Measurements from ENCODE around the gene TP53BP1. TPM values are rescaled to one million over a fixed set of nuclear protein-coding genes. Genes with fewer than 3 reads are reported as not detected.
A peak's percentile ranks its signal among the peaks of the same experiment; 100 is the strongest.

The TP53BP1 gene
- total RNA-seq, 1 donor, result 71.9 TPM

GRCh38 chr15:43465100-43465499 lies 27.9 kb downstream of the TP53BP1 start:
- no peak overlapping the region for H3K4me3 ChIP-seq (ENCODE audit: low read depth, low read length)
- DNase-seq (ENCODE audit: low read depth), result peak; percentile 92
- TF ChIP-seq CTCF (IDR thresholded peaks at IDR 0.05; ENCODE audit: insufficient read depth, low read length), result no peak

GRCh38 chr15:43463998-43464397 lies 29.0 kb downstream of the TP53BP1 start:
- no peak for TF ChIP-seq CTCF (IDR thresholded peaks at IDR 0.05; ENCODE audit: insufficient read depth, low read length)
- DNase-seq (ENCODE audit: low read depth), result no peak
- no peak overlapping the region for H3K4me3 ChIP-seq (ENCODE audit: low read depth, low read length)

DNA sequence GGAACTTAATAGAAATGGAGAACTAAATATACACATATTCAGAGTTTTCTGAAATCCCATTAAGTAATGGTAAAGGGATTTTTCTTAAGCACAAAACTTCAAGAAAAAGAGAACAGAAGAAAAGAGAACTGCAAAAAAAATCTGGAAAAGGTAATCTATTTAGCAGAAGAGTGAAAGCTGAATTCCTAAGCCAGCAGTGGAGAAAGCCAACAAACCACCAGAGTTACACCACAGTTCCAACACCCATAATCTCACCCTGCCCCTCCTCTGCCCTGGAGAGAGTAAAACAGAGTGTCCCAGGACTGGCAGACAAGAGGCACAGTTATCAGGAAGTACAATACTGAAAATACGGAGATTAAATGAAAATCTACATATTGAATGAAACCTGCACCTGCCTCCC lies 29.4 kb downstream of the TP53BP1 start:
- no peak overlapping the region for H3K4me3 ChIP-seq (ENCODE audit: low read depth, low read length)
- no peak for TF ChIP-seq CTCF (IDR thresholded peaks at IDR 0.05; ENCODE audit: insufficient read depth, low read length)
- peak; percentile 62 for DNase-seq (ENCODE audit: low read depth)

DNA sequence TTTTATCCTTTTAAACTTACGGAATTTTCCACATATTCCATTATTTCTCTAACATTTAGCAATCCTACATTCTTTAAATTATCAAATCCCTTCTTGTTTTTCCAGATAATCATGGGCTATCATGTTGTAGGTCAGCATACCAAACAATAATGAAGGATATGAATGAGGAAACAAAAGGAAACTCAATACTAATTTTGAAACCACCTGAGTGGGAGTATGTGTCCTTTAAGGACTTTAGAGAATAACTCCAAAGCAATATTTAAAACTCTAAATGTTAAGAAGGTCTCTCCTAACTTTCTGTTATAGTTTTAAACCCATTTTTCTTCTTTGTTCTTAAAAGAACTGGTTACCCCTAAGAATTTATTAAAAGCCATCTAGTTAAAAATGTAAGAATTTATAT lies 43.0 kb downstream of the TP53BP1 start:
- TF ChIP-seq CTCF (IDR thresholded peaks at IDR 0.05; ENCODE audit: insufficient read depth, low read length), result no peak
- no peak for DNase-seq (ENCODE audit: low read depth)
- H3K4me3 ChIP-seq (ENCODE audit: low read depth, low read length), result no peak overlapping the region

DNA sequence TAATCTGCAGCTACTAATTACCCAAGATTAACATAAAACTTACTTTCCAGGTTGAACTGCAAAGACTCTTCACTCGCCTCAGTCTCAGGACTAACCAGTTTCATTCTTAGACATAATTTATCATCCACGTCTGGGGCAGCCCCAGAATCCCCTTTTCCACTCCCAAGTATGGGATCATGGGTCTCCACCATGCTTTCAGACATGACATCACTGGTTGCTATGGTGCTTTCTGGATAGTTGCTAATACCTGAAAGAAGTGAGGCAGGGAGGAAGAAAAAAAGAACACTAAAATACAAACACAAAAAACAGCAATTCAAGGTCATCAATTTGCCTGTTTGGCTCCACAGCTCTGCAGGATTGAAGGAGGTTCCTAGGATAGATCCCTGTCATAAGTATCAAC lies 46.6 kb downstream of the TP53BP1 start:
- DNase-seq (ENCODE audit: low read depth), result no peak
- H3K4me3 ChIP-seq (ENCODE audit: low read depth, low read length), result no peak overlapping the region
- TF ChIP-seq CTCF (IDR thresholded peaks at IDR 0.05; ENCODE audit: insufficient read depth, low read length), result no peak

DNA sequence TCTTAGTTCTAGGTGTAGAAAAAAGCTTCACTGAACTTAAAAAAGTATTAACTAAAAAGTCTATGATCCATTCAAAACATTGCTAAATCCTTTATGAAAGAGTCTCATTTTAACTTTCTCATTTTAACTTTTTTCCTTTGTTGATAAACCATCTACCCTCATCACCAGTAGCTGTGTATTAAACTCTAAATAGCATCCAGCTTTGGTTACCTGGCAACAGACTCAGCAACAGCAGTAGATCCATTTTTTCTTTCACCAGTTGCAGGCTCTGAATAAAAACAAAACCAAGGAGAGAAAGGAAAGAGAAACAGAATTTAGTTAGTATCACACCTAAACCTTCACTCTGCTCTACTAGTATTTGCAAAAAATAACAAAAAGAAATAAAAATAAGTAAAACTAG lies 51.6 kb downstream of the TP53BP1 start:
- H3K4me3 ChIP-seq (ENCODE audit: low read depth, low read length), result no peak overlapping the region
- DNase-seq (ENCODE audit: low read depth), result peak; percentile 65
- no peak for TF ChIP-seq CTCF (IDR thresholded peaks at IDR 0.05; ENCODE audit: insufficient read depth, low read length)

DNA sequence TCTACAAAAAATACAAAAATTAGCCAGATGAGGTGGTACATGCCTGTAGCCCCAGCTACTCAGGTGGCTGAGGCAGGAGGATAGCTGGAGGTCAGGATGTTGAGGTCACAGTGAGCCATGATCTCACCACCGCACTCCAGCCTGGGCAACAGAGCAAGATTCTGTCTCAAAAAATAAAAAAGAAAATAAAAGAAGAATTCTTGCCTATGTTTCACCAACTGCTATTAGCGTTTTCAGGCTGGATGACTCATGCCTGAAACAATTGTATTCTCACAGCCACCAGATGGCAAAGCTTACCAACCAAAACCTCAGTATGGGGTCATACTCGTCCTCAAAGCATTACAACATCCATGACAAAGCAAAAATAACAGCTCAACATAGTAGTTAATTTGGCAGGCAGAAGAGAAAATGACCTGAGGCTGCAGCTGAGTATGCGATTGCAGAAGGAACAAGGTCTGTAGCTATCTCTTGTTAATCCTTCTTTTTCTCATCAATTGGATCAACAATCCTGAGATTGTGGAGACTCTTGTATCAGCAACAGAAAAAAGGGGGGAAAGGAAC lies 52.2 kb downstream of the TP53BP1 start:
- no peak overlapping the region for H3K4me3 ChIP-seq (ENCODE audit: low read depth, low read length)
- peak; percentile 55 for TF ChIP-seq CTCF (IDR thresholded peaks at IDR 0.05; ENCODE audit: insufficient read depth, low read length)
- peak; percentile 99 for DNase-seq (ENCODE audit: low read depth)
